Measurements from ENCODE around the gene ANO1. TPM values are rescaled to one million over a fixed set of nuclear protein-coding genes. Genes with fewer than 3 reads are reported as not detected.

The ANO1 gene
- total and polyA plus RNA-seq, 12 donors = 0.67 to 6.7 (median 2.2) TPM

GRCh38 chr11:70122490-70123198, 44.5 kb downstream of the ANO1 start:
- Histone ChIP-seq H3K4me1 (replicated peaks in 1 of 2) (no peaks in the 10 kb centered on the region), H3K36me3 (replicated peaks in 1 of 2) (no peaks in the 10 kb centered on the region), H3K27me3 (peaks cover 3% of the 10 kb centered on the region), H3K4me3 (no peak overlapping the region), H3K27ac (no peak overlapping the region), H3K9me3 (replicated peaks in 1 of 3) (no peaks in the 10 kb centered on the region)
- TF ChIP-seq POLR2A (IDR thresholded peaks at IDR 0.05) = no peak
- no peak for TF ChIP-seq CTCF (IDR thresholded peaks at IDR 0.05)
- WGBS, 4 donors = 52 to 73% (median 56%) methylated on average over 12 to 14 of the region's 14 CpGs
- intact Hi-C loops (cut with DNase I) = no loop called here
- no peak for DNase-seq

GRCh38 chr11:70123711-70124110, 45.6 kb downstream of the ANO1 start:
- peaks cover 3% of the 10 kb centered on the region for H3K27me3 ChIP-seq
- no peak overlapping the region for H3K4me3 ChIP-seq
- TF ChIP-seq POLR2A (IDR thresholded peaks at IDR 0.05) (no peak), CTCF (IDR thresholded peaks at IDR 0.05) (no peak)
- H3K9me3 ChIP-seq (replicated peaks in 1 of 3) = no peaks in the 10 kb centered on the region
- H3K36me3 ChIP-seq (replicated peaks in 1 of 2) = no peaks in the 10 kb centered on the region
- no peak for DNase-seq
- H3K27ac ChIP-seq = no peak overlapping the region
- H3K4me1 ChIP-seq (replicated peaks in 1 of 2) = no peaks in the 10 kb centered on the region
- intact Hi-C loops (cut with DNase I) = no loop called here
- WGBS, 4 donors = 67 to 83% (median 77%) methylated on average over 4 of the region's 4 CpGs

- intact Hi-C loops (cut with DNase I) = no loop called here
- H3K27ac ChIP-seq = no peak overlapping the region
- 78 to 85% (median 82%) methylated on average over 18 to 21 of the region's 21 CpGs for WGBS, 4 donors
- DNase-seq = no peak
- no peak overlapping the region for H3K4me3 ChIP-seq
- no peaks in the 10 kb centered on the region for H3K4me1 ChIP-seq (replicated peaks in 1 of 2)
- peaks cover 3% of the 10 kb centered on the region for H3K27me3 ChIP-seq
- TF ChIP-seq POLR2A (IDR thresholded peaks at IDR 0.05) (no peak), CTCF (IDR thresholded peaks at IDR 0.05) (no peak)
- no peaks in the 10 kb centered on the region for H3K9me3 ChIP-seq (replicated peaks in 1 of 3)
- no peaks in the 10 kb centered on the region for H3K36me3 ChIP-seq (replicated peaks in 1 of 2)
These were observed 46.3 kb downstream of the ANO1 start for GRCh38 chr11:70124321-70125000.

- H3K9me3 ChIP-seq (replicated peaks in 1 of 3) = no peaks in the 10 kb centered on the region
- DNase-seq = no peak
- 85 to 89% (median 87%) methylated on average over 17 of the region's 17 CpGs for WGBS, 4 donors
- H3K4me1 ChIP-seq (replicated peaks in 1 of 2) = no peaks in the 10 kb centered on the region
- no peaks in the 10 kb centered on the region for H3K36me3 ChIP-seq (replicated peaks in 1 of 2)
- no peak overlapping the region for H3K4me3 ChIP-seq
- H3K27ac ChIP-seq = no peak overlapping the region
- no peaks in the 10 kb centered on the region for H3K27me3 ChIP-seq
- no peak for TF ChIP-seq POLR2A (IDR thresholded peaks at IDR 0.05)
- TF ChIP-seq CTCF (IDR thresholded peaks at IDR 0.05) = no peak
- intact Hi-C loops (cut with DNase I) = no loop called here
These were observed 48.4 kb downstream of the ANO1 start for GRCh38 chr11:70126494-70126893.
